RPMI8226 (cell line): ENCODE data around the gene MAPKAPK3.

Experiments
- DNase-seq: peaks from one replicate; pipeline ENCODE4 v3.0.0-alpha.2; 2015

MAPKAPK3 gene

GRCh38 chr3:50617096-50617791 is at the start of gene MAPKAPK3:
Gene MAPKAPK3, plus strand, starts transcription at chr3:50617151. Its CDS starts 415 bp downstream, at chr3:50617566.
- peak; percentile 57 for DNase-seq

GRCh38 chr3:50567386-50568167 is 49.4 kb upstream of the MAPKAPK3 start, which contains the start of gene C3orf18:
Gene C3orf18, minus strand, starts transcription at chr3:50567747. Its CDS starts 2,048 bp downstream, at chr3:50565699.
- peak; percentile 95 for DNase-seq

GRCh38 chr3:50568947-50569749 is 47.8 kb upstream of the MAPKAPK3 start, which contains the start of gene HEMK1:
Gene HEMK1, plus strand, starts transcription at chr3:50569522. Its CDS starts 1,583 bp downstream, at chr3:50571105.
- peak; percentile 98 for DNase-seq

GRCh38 chr3:50570508-50571279 is 46.3 kb upstream of the MAPKAPK3 start:
- DNase-seq, result no peak

GRCh38 chr3:50571486-50571885 is 45.5 kb upstream of the MAPKAPK3 start:
- DNase-seq, result no peak

- DNase-seq, result peak; percentile 73
Observed at GRCh38 chr3:50572158-50572557, 44.8 kb upstream of the MAPKAPK3 start.

- DNase-seq, result no peak
Observed at GRCh38 chr3:50572801-50573371, 44.1 kb upstream of the MAPKAPK3 start.

GRCh38 chr3:50573566-50574443 is 43.1 kb upstream of the MAPKAPK3 start:
- DNase-seq, result no peak

- no peak for DNase-seq
Observed at GRCh38 chr3:50574444-50574831, 42.5 kb upstream of the MAPKAPK3 start.

GRCh38 chr3:50575372-50575771 is 41.6 kb upstream of the MAPKAPK3 start:
- DNase-seq, result no peak

- no peak for DNase-seq
Observed at GRCh38 chr3:50577348-50577747, 39.6 kb upstream of the MAPKAPK3 start.

GRCh38 chr3:50580683-50581458 is 36.1 kb upstream of the MAPKAPK3 start:
- no peak for DNase-seq

- no peak for DNase-seq
Observed at GRCh38 chr3:50581459-50581842, 35.5 kb upstream of the MAPKAPK3 start.

- DNase-seq, result no peak
Observed at GRCh38 chr3:50582083-50582482, 34.9 kb upstream of the MAPKAPK3 start.

- DNase-seq, result no peak
Observed at GRCh38 chr3:50583897-50584296, 33.1 kb upstream of the MAPKAPK3 start.

- DNase-seq, result no peak
Observed at GRCh38 chr3:50584391-50584790, 32.6 kb upstream of the MAPKAPK3 start.

GRCh38 chr3:50585919-50586762 is 30.8 kb upstream of the MAPKAPK3 start:
- DNase-seq, result no peak

- DNase-seq, result no peak
Observed at GRCh38 chr3:50586763-50587070, 30.2 kb upstream of the MAPKAPK3 start.

GRCh38 chr3:50587373-50587772 is 29.6 kb upstream of the MAPKAPK3 start:
- DNase-seq, result no peak
